SU-DHL-6 (cell line): ENCODE results near the gene CYP2W1.

Source experiments
- EZH2phosphoT487 ChIP-seq: fragments of 200-600 bp; sonication (generic), shearing (Covaris generic); conservative IDR thresholded peaks from 2 replicates; pipeline ENCODE4 v1.6.1; 2018; ENCODE audit warnings: mild to moderate bottlenecking, antibody characterized with exemption, low read length, moderate library complexity, mixed read lengths
- TF ChIP-seq, protein P1 (sequence below): fragments of 200-600 bp; sonication (generic); IDR thresholded peaks from one replicate; pipeline ENCODE4 v1.5.1; 2017; ENCODE audit warnings: antibody characterized with exemption, mild to moderate bottlenecking, low read length, moderate library complexity; ENCODE audit not compliant: insufficient read depth, poor library complexity, severe bottlenecking

DNA sequence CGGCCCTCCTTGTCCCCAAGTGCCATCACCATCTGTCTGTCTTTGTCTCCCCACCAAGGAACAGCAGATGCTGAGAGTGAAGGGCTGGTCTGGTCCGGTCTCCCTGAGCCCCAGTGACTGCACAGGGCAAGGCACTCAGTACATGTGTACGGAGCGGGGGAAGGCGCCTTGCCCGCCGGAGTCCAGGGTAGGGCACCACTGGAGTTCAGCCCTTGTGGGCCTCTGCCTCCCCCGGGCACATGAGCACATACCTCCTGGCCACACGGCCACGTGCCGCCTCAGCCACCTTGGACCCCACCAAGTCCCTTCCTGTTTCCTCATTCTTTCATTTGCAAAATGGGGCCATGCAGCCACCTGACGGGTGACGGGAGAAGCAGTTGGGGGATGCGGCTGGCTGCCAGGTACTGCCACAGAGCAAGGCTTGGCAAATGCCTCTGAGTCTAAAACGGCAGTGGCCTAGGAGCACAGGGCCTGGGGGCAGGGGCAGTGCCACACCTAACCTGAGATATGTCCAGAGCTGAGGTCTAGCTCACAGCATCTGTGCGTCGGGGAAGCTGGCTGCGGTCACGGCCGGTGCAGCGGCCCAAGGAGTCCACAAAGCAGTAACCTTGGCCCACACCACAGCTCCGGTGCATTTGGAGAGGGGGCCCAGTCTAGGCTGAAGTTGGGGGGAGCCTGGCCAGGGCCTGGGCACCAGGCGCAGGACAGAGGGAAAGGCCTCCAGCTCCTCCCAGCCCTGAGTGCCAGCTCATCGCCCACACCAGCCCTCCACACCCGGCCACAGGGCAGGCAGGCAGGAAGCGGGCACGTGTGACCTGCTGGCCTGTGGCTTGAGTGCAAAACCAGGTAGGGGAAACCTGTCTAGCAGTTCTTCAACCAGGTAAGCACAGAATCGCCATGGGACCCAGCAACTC is 33.7 kb upstream of the CYP2W1 start:
- TF ChIP-seq, protein P1, sequence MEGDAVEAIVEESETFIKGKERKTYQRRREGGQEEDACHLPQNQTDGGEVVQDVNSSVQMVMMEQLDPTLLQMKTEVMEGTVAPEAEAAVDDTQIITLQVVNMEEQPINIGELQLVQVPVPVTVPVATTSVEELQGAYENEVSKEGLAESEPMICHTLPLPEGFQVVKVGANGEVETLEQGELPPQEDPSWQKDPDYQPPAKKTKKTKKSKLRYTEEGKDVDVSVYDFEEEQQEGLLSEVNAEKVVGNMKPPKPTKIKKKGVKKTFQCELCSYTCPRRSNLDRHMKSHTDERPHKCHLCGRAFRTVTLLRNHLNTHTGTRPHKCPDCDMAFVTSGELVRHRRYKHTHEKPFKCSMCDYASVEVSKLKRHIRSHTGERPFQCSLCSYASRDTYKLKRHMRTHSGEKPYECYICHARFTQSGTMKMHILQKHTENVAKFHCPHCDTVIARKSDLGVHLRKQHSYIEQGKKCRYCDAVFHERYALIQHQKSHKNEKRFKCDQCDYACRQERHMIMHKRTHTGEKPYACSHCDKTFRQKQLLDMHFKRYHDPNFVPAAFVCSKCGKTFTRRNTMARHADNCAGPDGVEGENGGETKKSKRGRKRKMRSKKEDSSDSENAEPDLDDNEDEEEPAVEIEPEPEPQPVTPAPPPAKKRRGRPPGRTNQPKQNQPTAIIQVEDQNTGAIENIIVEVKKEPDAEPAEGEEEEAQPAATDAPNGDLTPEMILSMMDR = no peak
- TF ChIP-seq EZH2phosphoT487 = no peak
